Fibroblast of lung (primary cell): Measurements from ENCODE around the gene THOC7. TPM values are rescaled to one million over a fixed set of nuclear protein-coding genes. Genes with fewer than 3 reads are reported as not detected.

Source experiments
- DNase-seq, 2 donors: peaks; one replicate each; pipeline versions ENCODE4 v3.0.0 to v3.0.0-alpha.2; 2010; ENCODE audit warnings: low read depth in 2 of 2
- H2AFZ ChIP-seq: 2 replicates; pipeline ENCODE4 v1.5.1; 2012; ENCODE audit warnings: low read length, control low read depth, inconsistent platforms
- H3K27ac ChIP-seq: 2 replicates; pipeline ENCODE4 v1.5.1; 2011; ENCODE audit warnings: low read length, control low read depth; ENCODE audit not compliant: insufficient read depth
- H3K27me3 ChIP-seq: 2 replicates; pipeline ENCODE4 v1.5.1; 2011; ENCODE audit warnings: mild to moderate bottlenecking, low read length; ENCODE audit not compliant: control insufficient read depth, insufficient read depth
- H3K36me3 ChIP-seq: 2 replicates; pipeline ENCODE4 v1.5.1; 2011; ENCODE audit warnings: low read length; ENCODE audit not compliant: control insufficient read depth, insufficient read depth
- H3K4me1 ChIP-seq: 2 replicates; pipeline ENCODE4 v1.5.1; 2011; ENCODE audit warnings: low read length; ENCODE audit not compliant: control insufficient read depth, insufficient read depth; ENCODE audit errors: extremely low read depth
- H3K4me2 ChIP-seq: 2 replicates; pipeline ENCODE4 v1.5.1; 2011; ENCODE audit warnings: low read length, control low read depth; ENCODE audit not compliant: insufficient read depth; ENCODE audit errors: extremely low read depth
- H3K4me3 ChIP-seq, 4 experiments: fragments of 200-600 bp in 1 of 4; sonication (generic) in 1 of 4; replicated peaks in 1 of 4; 2 replicates each; pipeline ENCODE4 v1.5.1; 2011 to 2016; ENCODE audit warnings: low read length in 4 of 4, low read depth in 3 of 4, mild to moderate bottlenecking in 3 of 4, control low read depth in 2 of 4, inconsistent platforms in 1 of 4, mixed read lengths in 1 of 4; ENCODE audit not compliant: insufficient read depth in 1 of 4; ENCODE audit errors: control extremely low read depth in 1 of 4
- H3K79me2 ChIP-seq: 2 replicates; pipeline ENCODE4 v1.5.1; 2012; ENCODE audit warnings: mild to moderate bottlenecking, low read length, inconsistent platforms; ENCODE audit not compliant: control insufficient read depth, insufficient read depth
- H3K9ac ChIP-seq: 2 replicates; pipeline ENCODE4 v1.5.1; 2011; ENCODE audit warnings: mild to moderate bottlenecking, low read length, control low read depth; ENCODE audit not compliant: insufficient read depth
- H3K9me3 ChIP-seq: 2 replicates; pipeline ENCODE4 v1.5.1; 2012; ENCODE audit warnings: low read depth, low read length; ENCODE audit not compliant: control insufficient read depth, insufficient read depth
- H4K20me1 ChIP-seq: 2 replicates; pipeline ENCODE4 v1.5.1; 2011; ENCODE audit warnings: low read length; ENCODE audit not compliant: control insufficient read depth, insufficient read depth; ENCODE audit errors: extremely low read depth
- EZH2 ChIP-seq: IDR thresholded peaks from 2 replicates; pipeline ENCODE4 v1.5.1; 2012; ENCODE audit warnings: low read length, control low read depth, mild to moderate bottlenecking; ENCODE audit errors: missing control alignments
- polyA plus RNA-seq, 2 donors: library from polyadenylated mRNA; depleted of rRNA in 1 of 2; stranded (reverse) in 1 of 2; unstranded in 1 of 2; fragments of >200 nt; gene quantifications; 2 replicates each; pipeline ENCODE4 v1.2.1, GENCODE V29; 2011 to 2012; ENCODE audit warnings: missing spikeins in 1 of 2
- total RNA-seq: library from RNA; depleted of rRNA; stranded (reverse); fragments of >200 nt; gene quantifications from 2 replicates; pipeline ENCODE4 v1.2.1, GENCODE V29; 2014
- TF ChIP-seq, protein P1 (sequence below), 2 donors: IDR thresholded peaks in 1 of 2; conservative IDR thresholded peaks in 1 of 2; 1 replicate in 1 of 2; 2 replicates in 1 of 2; pipeline ENCODE4 v1.5.1; 2011 to 2012; ENCODE audit warnings: low read length in 2 of 2, control low read depth in 1 of 2, inconsistent platforms in 1 of 2, low read depth in 1 of 2, mild to moderate bottlenecking in 1 of 2

Gene THOC7
- total and polyA plus RNA-seq, 2 donors (not counting 1 experiment from before 2014, with no cell fraction given): 35.3 to 103 TPM

DNA sequence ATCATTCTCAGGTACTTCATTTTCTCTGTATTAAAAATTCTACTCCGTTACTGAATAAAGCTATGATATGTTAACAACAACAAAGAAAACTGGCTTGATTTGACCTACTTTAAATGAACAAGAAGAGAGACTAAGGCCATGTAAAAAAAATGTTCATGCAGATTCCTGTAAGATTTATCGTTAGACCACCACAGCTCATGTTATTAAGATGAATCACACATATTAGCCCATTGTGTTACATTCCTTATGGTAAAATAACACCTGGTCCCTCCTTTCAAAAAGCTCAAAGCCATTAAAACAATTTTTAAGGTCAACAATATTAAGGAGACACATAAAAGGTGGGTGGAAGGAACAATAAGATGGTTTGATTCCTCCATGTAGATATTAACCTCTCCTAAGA, 6.3 kb downstream of the THOC7 start:
- Histone ChIP-seq H3K4me2 (no peak overlapping the region), H3K27ac (no peak overlapping the region)
- no peak for TF ChIP-seq EZH2

DNA sequence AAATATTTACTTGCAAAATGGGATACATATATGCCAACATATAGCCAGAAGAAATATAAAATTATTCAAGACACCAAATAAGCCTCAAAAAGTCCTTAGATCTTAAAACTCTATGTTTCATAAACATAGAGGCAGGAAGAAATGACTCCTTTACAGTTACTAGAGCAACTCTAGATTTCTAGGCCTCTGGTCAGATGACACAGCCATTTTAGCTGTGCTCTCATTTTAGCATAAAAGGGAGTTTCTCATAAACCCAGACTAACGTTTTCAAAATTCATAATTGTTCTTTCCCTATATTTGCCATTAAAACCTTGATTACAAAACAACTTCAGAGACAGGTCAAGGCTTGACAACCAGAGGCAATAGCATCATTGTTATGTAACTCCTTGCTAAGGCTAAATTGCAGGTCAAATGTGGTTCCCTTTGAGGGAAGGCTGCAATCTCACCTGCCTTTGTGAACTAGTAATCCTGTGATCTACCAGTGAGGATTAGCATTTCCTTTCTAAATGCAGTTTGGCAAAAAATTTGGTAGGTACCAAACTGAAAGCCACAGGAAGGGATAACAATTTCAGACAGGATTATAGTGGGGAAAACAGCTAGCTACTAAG, 8.2 kb downstream of the THOC7 start:
- no peak for DNase-seq
- Histone ChIP-seq H3K27me3 (no peaks in the 10 kb centered on the region), H3K4me3 (no peak overlapping the region), H3K4me1 (no peaks in the 10 kb centered on the region), H3K4me2 (no peak overlapping the region), H3K79me2 (peaks cover 29% of the 10 kb centered on the region), H2AFZ (no peak overlapping the region), H3K9ac (no peak overlapping the region), H3K36me3 (no peaks in the 10 kb centered on the region), H3K9me3 (no peaks in the 10 kb centered on the region), H4K20me1 (no peaks in the 10 kb centered on the region), H3K27ac (no peak overlapping the region)
- TF ChIP-seq EZH2: no peak
- TF ChIP-seq, protein P1, sequence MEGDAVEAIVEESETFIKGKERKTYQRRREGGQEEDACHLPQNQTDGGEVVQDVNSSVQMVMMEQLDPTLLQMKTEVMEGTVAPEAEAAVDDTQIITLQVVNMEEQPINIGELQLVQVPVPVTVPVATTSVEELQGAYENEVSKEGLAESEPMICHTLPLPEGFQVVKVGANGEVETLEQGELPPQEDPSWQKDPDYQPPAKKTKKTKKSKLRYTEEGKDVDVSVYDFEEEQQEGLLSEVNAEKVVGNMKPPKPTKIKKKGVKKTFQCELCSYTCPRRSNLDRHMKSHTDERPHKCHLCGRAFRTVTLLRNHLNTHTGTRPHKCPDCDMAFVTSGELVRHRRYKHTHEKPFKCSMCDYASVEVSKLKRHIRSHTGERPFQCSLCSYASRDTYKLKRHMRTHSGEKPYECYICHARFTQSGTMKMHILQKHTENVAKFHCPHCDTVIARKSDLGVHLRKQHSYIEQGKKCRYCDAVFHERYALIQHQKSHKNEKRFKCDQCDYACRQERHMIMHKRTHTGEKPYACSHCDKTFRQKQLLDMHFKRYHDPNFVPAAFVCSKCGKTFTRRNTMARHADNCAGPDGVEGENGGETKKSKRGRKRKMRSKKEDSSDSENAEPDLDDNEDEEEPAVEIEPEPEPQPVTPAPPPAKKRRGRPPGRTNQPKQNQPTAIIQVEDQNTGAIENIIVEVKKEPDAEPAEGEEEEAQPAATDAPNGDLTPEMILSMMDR (conservative IDR thresholded peaks at IDR 0.05 in 1 of 2, IDR thresholded peaks at IDR 0.05 in 1 of 2; ENCODE audit: low read depth in 1 of 2, low read length in 2 of 2): no peak

More for the DNA sequence above, 6.3 kb downstream of the THOC7 start:
- Histone ChIP-seq H3K9me3 (no peaks in the 10 kb centered on the region), H3K9ac (no peak overlapping the region), H3K4me3 (no peak overlapping the region), H4K20me1 (no peaks in the 10 kb centered on the region), H3K4me1 (no peaks in the 10 kb centered on the region), H3K27me3 (no peaks in the 10 kb centered on the region), H2AFZ (no peak overlapping the region), H3K79me2 (peaks cover 40% of the 10 kb centered on the region), H3K36me3 (no peaks in the 10 kb centered on the region)
- DNase-seq: peak in 1 of 2 donors; percentile 80

DNA sequence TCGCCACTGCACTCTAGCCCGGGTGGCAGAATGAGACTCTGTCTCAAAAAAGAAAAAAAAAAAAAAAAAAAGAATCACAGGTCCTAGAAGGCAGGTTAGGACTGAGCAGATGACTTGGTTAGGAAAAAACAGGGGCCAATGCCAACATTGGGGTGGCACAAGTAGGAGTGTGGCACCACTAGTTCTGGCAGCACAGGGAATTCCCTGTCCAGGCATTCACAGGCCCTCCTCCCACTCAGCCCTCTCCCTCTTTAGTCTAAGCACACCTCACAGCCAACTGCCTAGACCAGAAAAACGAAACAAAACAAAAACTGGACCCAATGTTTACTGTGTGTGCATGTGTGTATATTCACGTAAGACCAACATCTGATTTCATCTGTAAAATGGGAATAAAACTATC, 10.5 kb downstream of the THOC7 start:
- no peak for TF ChIP-seq EZH2
- TF ChIP-seq, protein P1 (conservative IDR thresholded peaks at IDR 0.05 in 1 of 2, IDR thresholded peaks at IDR 0.05 in 1 of 2; ENCODE audit: low read depth in 1 of 2, low read length in 2 of 2): no peak
- Histone ChIP-seq H3K79me2 (peaks cover 24% of the 10 kb centered on the region), H3K9ac (no peak overlapping the region), H3K9me3 (no peaks in the 10 kb centered on the region), H3K36me3 (no peaks in the 10 kb centered on the region), H3K27me3 (no peaks in the 10 kb centered on the region), H4K20me1 (no peaks in the 10 kb centered on the region), H3K4me2 (no peak overlapping the region), H3K27ac (no peak overlapping the region), H3K4me1 (no peaks in the 10 kb centered on the region), H2AFZ (no peak overlapping the region), H3K4me3 (no peak overlapping the region)
- DNase-seq: no peak
